Measurements from ENCODE around the gene COBL.

Gene COBL

DNA sequence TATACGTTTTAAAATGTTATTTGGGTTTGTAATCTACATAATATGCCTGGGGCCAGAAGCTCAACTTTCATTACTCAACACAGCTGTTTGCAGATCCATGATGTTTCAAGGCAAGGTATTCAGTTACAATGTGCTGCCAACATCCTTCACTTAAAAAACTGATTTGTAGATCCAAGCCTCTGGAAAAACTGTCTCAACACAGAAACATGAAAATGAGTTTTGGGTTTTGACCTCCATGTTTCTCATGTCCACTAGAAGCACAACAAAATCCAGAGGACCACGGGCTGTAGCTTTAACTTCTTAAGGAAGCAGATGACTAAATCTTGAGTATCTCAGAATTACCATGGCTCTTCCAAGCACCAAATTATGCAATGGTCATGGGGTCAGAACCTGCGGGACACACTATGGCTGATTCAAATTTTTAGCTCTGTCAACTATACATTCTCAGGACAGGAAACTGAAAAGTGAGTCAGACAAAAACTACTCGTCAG lies 286.9 kb downstream of the COBL start:
- H3K4me3 ChIP-seq (ENCODE audit: low read depth, low read length) = no peak overlapping the region
- DNase-seq (ENCODE audit: low read depth) = no peak
- TF ChIP-seq, protein P1, sequence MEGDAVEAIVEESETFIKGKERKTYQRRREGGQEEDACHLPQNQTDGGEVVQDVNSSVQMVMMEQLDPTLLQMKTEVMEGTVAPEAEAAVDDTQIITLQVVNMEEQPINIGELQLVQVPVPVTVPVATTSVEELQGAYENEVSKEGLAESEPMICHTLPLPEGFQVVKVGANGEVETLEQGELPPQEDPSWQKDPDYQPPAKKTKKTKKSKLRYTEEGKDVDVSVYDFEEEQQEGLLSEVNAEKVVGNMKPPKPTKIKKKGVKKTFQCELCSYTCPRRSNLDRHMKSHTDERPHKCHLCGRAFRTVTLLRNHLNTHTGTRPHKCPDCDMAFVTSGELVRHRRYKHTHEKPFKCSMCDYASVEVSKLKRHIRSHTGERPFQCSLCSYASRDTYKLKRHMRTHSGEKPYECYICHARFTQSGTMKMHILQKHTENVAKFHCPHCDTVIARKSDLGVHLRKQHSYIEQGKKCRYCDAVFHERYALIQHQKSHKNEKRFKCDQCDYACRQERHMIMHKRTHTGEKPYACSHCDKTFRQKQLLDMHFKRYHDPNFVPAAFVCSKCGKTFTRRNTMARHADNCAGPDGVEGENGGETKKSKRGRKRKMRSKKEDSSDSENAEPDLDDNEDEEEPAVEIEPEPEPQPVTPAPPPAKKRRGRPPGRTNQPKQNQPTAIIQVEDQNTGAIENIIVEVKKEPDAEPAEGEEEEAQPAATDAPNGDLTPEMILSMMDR (IDR thresholded peaks at IDR 0.05; ENCODE audit: low read depth, low read length, missing control alignments) = no peak
- in situ Hi-C loops (cut with HindIII; ENCODE audit: low sequenced_read_pairs) = no loop called here

DNA sequence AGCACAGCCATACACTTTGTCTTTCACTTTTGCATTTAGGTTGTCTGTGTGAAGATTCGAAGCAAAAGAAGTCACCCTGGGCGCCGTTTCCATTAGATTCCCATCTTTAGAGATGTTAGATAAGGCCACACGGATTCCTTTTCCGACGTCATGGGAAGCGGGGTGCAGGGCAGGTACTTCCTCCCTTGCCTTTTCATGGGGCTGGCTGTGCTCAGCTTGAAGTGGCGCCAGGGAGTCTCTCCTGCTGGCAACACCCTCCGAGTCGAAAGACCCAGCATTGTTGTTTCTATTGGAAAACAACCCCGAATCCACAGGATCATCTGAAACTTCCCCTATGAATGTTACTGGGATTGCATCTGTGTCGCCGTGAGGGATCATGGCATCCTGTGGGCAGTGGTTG lies 287.5 kb downstream of the COBL start:
- DNase-seq (ENCODE audit: low read depth) = no peak
- no peak overlapping the region for H3K4me3 ChIP-seq (ENCODE audit: low read depth, low read length)
- TF ChIP-seq, protein P1 (IDR thresholded peaks at IDR 0.05; ENCODE audit: low read depth, low read length, missing control alignments) = no peak
- in situ Hi-C loops (cut with HindIII; ENCODE audit: low sequenced_read_pairs) = no loop called here

DNA sequence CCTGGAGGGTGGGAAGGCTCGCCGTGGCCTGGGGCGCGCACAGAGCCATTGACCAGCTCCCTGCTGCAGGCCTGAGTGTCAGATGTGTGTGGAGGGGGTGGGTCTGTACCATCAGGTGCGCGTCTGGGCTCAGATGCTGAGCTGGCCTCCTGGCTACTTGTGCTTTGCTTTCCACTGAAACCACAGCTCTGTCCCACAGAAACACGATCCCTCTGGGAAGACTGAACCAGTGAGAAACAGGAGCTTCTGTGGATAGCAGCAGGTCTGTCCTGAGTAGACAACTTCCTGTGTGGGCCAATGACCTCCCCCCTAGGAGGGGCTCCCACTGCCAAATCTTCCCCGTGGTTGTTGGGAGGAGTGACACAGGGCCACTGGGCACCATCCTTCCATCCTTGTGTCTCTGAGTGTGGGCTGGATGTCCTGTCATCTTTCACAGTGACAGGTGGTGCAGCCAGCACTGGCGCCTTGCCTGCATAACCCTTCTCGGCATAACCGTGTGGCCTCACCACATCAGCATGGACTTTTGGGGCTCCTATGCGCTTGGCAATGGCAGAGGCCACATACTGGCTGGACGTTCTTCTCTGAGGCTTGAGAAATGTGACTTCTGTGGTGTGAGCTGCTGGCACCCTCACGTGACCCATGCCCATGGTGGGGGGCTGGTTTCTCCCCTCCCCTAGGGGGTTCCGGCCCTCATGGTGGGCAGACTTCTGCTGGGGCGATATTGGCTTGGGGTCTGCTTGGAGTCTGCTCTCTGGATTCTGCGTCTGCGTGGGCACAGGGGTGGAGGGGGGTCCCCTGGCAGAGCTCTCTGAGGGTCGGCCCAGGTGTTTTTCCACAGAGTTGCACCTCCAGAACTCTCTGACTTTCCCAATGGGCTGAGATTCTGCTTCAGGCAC lies 288.4 kb downstream of the COBL start:
- TF ChIP-seq, protein P1 (IDR thresholded peaks at IDR 0.05; ENCODE audit: low read depth, low read length, missing control alignments) = no peak
- H3K4me3 ChIP-seq (ENCODE audit: low read depth, low read length) = no peak overlapping the region
- in situ Hi-C loops (cut with HindIII; ENCODE audit: low sequenced_read_pairs) = no loop called here
- peak; percentile 56 for DNase-seq (ENCODE audit: low read depth)

DNA sequence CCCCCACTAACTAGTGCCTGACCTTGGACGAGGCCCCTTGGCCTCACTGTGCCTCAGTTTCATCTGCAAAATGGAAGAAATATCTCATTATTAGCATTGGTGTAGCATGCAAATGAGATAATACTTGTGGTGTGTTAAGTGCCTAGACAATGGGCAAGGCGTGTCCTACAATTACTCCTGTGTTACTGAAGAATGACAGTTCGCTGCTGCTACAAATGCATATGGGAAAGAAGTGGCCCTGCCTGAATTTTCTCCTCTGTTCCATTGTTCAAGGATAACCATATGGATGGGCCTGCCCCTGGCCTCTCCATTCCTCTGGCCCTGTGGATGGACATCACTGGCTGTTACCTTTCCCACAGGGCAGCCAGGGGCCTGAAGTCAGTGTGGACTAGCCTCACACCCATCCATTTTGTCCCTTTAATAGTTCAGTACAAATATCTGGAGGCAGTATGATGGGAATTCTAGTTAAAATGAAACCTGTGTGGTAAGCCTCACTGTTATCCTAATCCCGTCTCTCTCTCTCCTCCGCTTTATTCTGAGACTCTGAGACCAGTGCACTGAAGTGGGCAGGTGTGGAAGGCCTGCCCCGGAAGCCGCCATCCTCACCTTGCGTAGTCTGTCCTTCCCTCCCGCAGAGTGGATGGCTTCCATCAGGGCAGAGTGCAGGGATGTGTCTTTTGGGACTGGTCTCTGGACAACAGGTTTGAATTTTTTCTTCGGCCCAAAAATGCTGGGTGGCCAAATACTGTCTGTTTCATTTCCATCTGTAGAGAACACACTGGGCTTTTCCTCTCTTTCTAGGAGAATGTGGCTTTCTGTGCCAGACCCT lies 289.3 kb downstream of the COBL start:
- no peak for DNase-seq (ENCODE audit: low read depth)
- TF ChIP-seq, protein P1 (IDR thresholded peaks at IDR 0.05; ENCODE audit: low read depth, low read length, missing control alignments) = no peak
- H3K4me3 ChIP-seq (ENCODE audit: low read depth, low read length) = no peak overlapping the region
- in situ Hi-C loops (cut with HindIII; ENCODE audit: low sequenced_read_pairs) = no loop called here

DNA sequence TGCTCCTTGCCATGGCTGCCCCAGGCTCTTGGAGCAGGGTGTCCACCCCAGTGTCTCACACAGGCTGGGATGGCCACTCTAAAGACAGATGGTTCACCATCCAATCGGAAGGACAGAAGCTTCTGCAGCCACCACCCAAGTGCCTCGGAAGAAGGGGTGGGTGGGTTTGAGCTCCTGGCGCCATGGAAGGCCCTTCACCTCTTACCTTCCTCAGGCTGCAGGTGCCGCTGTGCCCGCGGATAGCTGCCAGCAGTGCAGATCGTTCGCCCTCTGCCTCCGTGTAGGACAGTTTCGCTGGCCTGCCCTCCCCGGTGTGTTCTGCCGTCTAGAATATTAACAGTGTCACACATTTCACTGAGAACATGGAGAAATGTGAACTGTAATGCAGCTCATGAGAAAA lies 290.3 kb downstream of the COBL start:
- no peak overlapping the region for H3K4me3 ChIP-seq (ENCODE audit: low read depth, low read length)
- no peak for DNase-seq (ENCODE audit: low read depth)
- TF ChIP-seq, protein P1 (IDR thresholded peaks at IDR 0.05; ENCODE audit: low read depth, low read length, missing control alignments) = no peak
- in situ Hi-C loops (cut with HindIII; ENCODE audit: low sequenced_read_pairs) = no loop called here

DNA sequence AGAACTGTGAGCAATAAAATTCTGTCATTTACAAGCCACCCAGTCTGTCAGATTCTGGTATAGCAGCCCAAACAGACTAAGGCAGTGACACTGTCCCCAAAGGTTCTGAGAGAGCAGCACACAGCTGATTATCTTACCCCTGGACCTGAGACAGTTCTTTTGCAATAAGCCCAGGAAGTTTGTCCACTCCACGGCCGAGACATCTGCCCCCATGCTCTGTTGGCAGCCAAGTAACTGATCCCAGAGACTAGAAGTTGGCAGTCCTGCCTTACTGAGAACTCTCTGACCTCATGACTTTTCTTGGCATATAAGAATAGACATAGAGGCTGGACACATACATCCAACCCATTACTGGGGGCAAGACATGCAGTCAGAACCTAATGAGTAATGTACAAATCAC lies 290.9 kb downstream of the COBL start:
- TF ChIP-seq, protein P1 (IDR thresholded peaks at IDR 0.05; ENCODE audit: low read depth, low read length, missing control alignments) = no peak
- no peak for DNase-seq (ENCODE audit: low read depth)
- no peak overlapping the region for H3K4me3 ChIP-seq (ENCODE audit: low read depth, low read length)
- in situ Hi-C loops (cut with HindIII; ENCODE audit: low sequenced_read_pairs) = no loop called here
